PC-9 (cell line): ENCODE results near the gene ESPN. TPM values are rescaled to one million over a fixed set of nuclear protein-coding genes. Genes with fewer than 3 reads are reported as not detected.

Experiments used
- BruUV-seq: library from RNA; stranded (reverse); fragments of 400-500 nt; replicated peaks from 2 replicates; lab custom pipeline; 2021; lab: Mats Ljungman, UMichigan
- CTCF ChIA-PET: fragments of 300-600 bp; sonication (Branson Sonifier 250); formaldehyde crosslinking; loops from one replicate; lab custom pipeline; 2022; ENCODE audit warnings: antibody characterized with exemption; lab: Charles Lee
- POLR2A ChIA-PET: fragments of 300-600 bp; sonication (Branson Sonifier 250); formaldehyde crosslinking; loops from one replicate; lab custom pipeline; 2022; ENCODE audit warnings: antibody characterized with exemption; ENCODE audit not compliant: unreplicated experiment; lab: Charles Lee
- DNase-seq, 2 experiments: peaks; one replicate each; pipeline versions ENCODE4 v3.0.0 to v3.0.0-alpha.2; 2015 to 2022; ENCODE audit warnings: mixed read lengths in 1 of 2
- H2AFZ ChIP-seq: fragments of 200-600 bp; sonication (generic); 2 replicates; pipeline ENCODE4 v1.8.1; 2017; ENCODE audit warnings: antibody characterized with exemption
- H3F3A ChIP-seq: fragments of 200-600 bp; sonication (generic); 2 replicates; pipeline ENCODE4 v1.8.1; 2017; ENCODE audit warnings: antibody characterized with exemption, mild to moderate bottlenecking, low read depth; ENCODE audit not compliant: insufficient read depth
- H3K27ac ChIP-seq: fragments of 200-600 bp; sonication (generic); 2 replicates; pipeline ENCODE4 v1.6.1; 2016; ENCODE audit warnings: mixed run types
- H3K27me3 ChIP-seq: fragments of 200-600 bp; sonication (generic); 2 replicates; pipeline ENCODE4 v1.6.1; 2016; ENCODE audit warnings: low read depth, mixed run types; ENCODE audit not compliant: insufficient read depth
- H3K36me3 ChIP-seq: fragments of 200-600 bp; sonication (generic); 2 replicates; pipeline ENCODE4 v1.6.1; 2016; ENCODE audit warnings: low read depth, mixed run types
- H3K4me1 ChIP-seq: fragments of 200-600 bp; sonication (generic); replicated peaks from 2 replicates; pipeline ENCODE4 v1.6.1; 2016; ENCODE audit warnings: mixed run types; ENCODE audit not compliant: insufficient read depth
- H3K4me2 ChIP-seq: fragments of 200-600 bp; sonication (generic); 2 replicates; pipeline ENCODE4 v1.6.1; 2017; ENCODE audit warnings: mixed run types
- H3K4me3 ChIP-seq: fragments of 200-600 bp; sonication (generic); 2 replicates; pipeline ENCODE4 v1.6.1; 2016; ENCODE audit warnings: mixed run types
- H3K79me2 ChIP-seq: fragments of 200-600 bp; sonication (generic); 2 replicates; pipeline ENCODE4 v1.6.1; 2017; ENCODE audit warnings: low read depth, mixed run types
- H3K9me2 ChIP-seq: fragments of 200-600 bp; sonication (generic); 2 replicates; pipeline ENCODE4 v1.8.1; 2017; ENCODE audit warnings: mild to moderate bottlenecking; ENCODE audit not compliant: insufficient read depth
- H3K9me3 ChIP-seq: fragments of 200-600 bp; sonication (generic); 2 replicates; pipeline ENCODE4 v1.8.1; 2016; ENCODE audit warnings: low read depth; ENCODE audit not compliant: insufficient read depth
- H4K20me1 ChIP-seq: fragments of 200-600 bp; sonication (generic); 2 replicates; pipeline ENCODE4 v1.8.1; 2017; ENCODE audit not compliant: insufficient read depth
- CTCF ChIP-seq: fragments of 200-600 bp; sonication (generic); conservative IDR thresholded peaks from 2 replicates; pipeline ENCODE4 v1.6.1; 2017; ENCODE audit warnings: mixed run types, antibody characterized with exemption, mild to moderate bottlenecking, moderate library complexity
- EZH2 ChIP-seq: fragments of 200-600 bp; sonication (generic); IDR thresholded peaks from 2 replicates; pipeline ENCODE4 v1.8.0; 2017; ENCODE audit warnings: antibody characterized with exemption, low read depth
- intact Hi-C: fragments of 100-400 bp; cut with micrococcal nuclease; formaldehyde crosslinking; loops from one replicate; pipeline ENCODE4 v1.10.0; 2022; ENCODE audit not compliant: unreplicated experiment
- total RNA-seq: library from RNA; stranded (reverse); gene quantifications from 2 replicates; pipeline ENCODE4 v1.2.3, GENCODE V29; 2021

The ESPN gene
- total RNA-seq, 1 experiment from 2014 or later = 18.6 TPM

DNA sequence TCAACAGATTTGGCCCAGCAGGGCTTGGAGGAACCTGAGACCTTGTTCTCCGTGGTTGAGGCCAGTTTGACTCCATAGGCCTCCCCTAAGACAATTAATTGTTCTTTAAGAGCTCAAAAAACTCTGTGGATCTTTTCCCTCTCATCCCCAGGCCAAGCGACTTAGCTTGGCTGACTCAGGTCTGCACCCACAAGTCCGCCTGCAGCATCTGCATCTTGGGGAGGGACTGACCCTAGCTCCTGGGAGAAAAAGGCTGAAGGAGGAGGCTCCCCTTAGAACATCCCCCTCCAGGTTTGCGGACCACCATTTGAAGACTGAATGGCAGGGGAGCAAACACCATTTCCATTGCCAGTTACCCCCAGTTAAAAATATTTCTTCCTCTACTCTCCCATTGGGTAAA is 3.3 kb upstream of the ESPN start:
- no peak overlapping the region for H3K4me2 ChIP-seq
- H3K4me3 ChIP-seq = no peak overlapping the region
- no peak for DNase-seq
- H3K9me2 ChIP-seq = no peaks in the 10 kb centered on the region
- H3K36me3 ChIP-seq = no peaks in the 10 kb centered on the region
- BruUV-seq = no TSS peak
- TF ChIP-seq CTCF = no peak
- TF ChIP-seq EZH2 = no peak
- intact Hi-C loops = no loop called here
- no peaks in the 10 kb centered on the region for H3K9me3 ChIP-seq
- no peak overlapping the region for H2AFZ ChIP-seq
- H3K27me3 ChIP-seq = peaks cover 8% of the 10 kb centered on the region; the same call in 1 of the 2 replicates
- no peak overlapping the region for H3K27ac ChIP-seq
- H3K79me2 ChIP-seq = no peaks in the 10 kb centered on the region
- peaks cover 6% of the 10 kb centered on the region; the same call in 1 of the 2 replicates for H3K4me1 ChIP-seq
- ChIA-PET POLR2A (no interaction called here), CTCF (interaction anchor here (0.9 kb wide), 1 partner anchor 19 kb away, joined by 3 read pairs; no protein-coding TSS in a partner anchor)
- H4K20me1 ChIP-seq = no peaks in the 10 kb centered on the region
- H3F3A ChIP-seq = no peaks in the 10 kb centered on the region; the same call in 1 of the 2 replicates

GRCh38 chr1:6423321-6423999 is 1.1 kb upstream of the ESPN start:
- Histone ChIP-seq H3K9me2 (no peaks in the 10 kb centered on the region), H2AFZ (no peak overlapping the region), H4K20me1 (no peaks in the 10 kb centered on the region), H3F3A (no peaks in the 10 kb centered on the region; the same call in 1 of the 2 replicates), H3K27ac (no peak overlapping the region), H3K4me2 (peak overlapping the region; percentile 17; the same call in 1 of the 2 replicates), H3K27me3 (peaks cover 8% of the 10 kb centered on the region; the same call in 1 of the 2 replicates), H3K36me3 (no peaks in the 10 kb centered on the region), H3K4me3 (no peak overlapping the region), H3K4me1 (peaks cover 22% of the 10 kb centered on the region), H3K79me2 (no peaks in the 10 kb centered on the region), H3K9me3 (no peaks in the 10 kb centered on the region)
- ChIA-PET CTCF (interaction anchor here (0.6 to 1.9 kb wide), 7 partner anchors 9 to 177 kb away, joined by 3 to 18 read pairs (median 5); no protein-coding TSS in a partner anchor), POLR2A (interaction anchor here (0.6 to 1.4 kb wide), 4 partner anchors 8 to 68 kb away, joined by 5 to 7 read pairs (median 6); partner anchors contain the start of gene PLEKHG5)
- peak; percentile 80 to 94 for DNase-seq
- BruUV-seq = no TSS peak
- intact Hi-C loops = loop anchor here (1.0 kb wide), 1 partner anchor 14 kb away; no protein-coding TSS in a partner anchor
- peak; percentile 75 for TF ChIP-seq CTCF
- no peak for TF ChIP-seq EZH2

- intact Hi-C loops = loop anchor here (1.0 kb wide), 1 partner anchor 13 kb away; no protein-coding TSS in a partner anchor
- H3K4me3 ChIP-seq = no peak overlapping the region
- CTCF ChIA-PET = interaction anchor here (0.9 to 1.9 kb wide), 3 partner anchors 10 to 74 kb away, joined by 5 to 18 read pairs (median 9); no protein-coding TSS in a partner anchor
- H2AFZ ChIP-seq = no peak overlapping the region
- H4K20me1 ChIP-seq = no peaks in the 10 kb centered on the region
- no peaks in the 10 kb centered on the region for H3K9me2 ChIP-seq
- H3K36me3 ChIP-seq = no peaks in the 10 kb centered on the region
- H3K4me2 ChIP-seq = peak overlapping the region; percentile 42; the same call in 1 of the 2 replicates
- no peak for TF ChIP-seq EZH2
- TF ChIP-seq CTCF = no peak
- POLR2A ChIA-PET = interaction anchor here (0.6 to 1.4 kb wide), 2 partner anchors 34 to 65 kb away, joined by 6 to 7 read pairs; no protein-coding TSS in a partner anchor
- H3K9me3 ChIP-seq = no peaks in the 10 kb centered on the region
- peaks cover 8% of the 10 kb centered on the region; the same call in 1 of the 2 replicates for H3K27me3 ChIP-seq
- peaks cover 22% of the 10 kb centered on the region for H3K4me1 ChIP-seq
- H3K27ac ChIP-seq = no peak overlapping the region
- no TSS peak for BruUV-seq
- DNase-seq = no peak
- H3F3A ChIP-seq = no peaks in the 10 kb centered on the region; the same call in 1 of the 2 replicates
- no peaks in the 10 kb centered on the region for H3K79me2 ChIP-seq
Observed at GRCh38 chr1:6424000-6424565, 493 bp upstream of the ESPN start.
